Activated T-helper 1 cell treated with Interleukin-2 at 50 U/mL for 16 hours (primary cell): ENCODE results near the gene TLL1.

ENCODE experiments used
- DNase-seq: peaks from one replicate; pipeline ENCODE4 v3.0.0-alpha.2; 2020; ENCODE audit warnings: low read depth

Gene TLL1

DNA sequence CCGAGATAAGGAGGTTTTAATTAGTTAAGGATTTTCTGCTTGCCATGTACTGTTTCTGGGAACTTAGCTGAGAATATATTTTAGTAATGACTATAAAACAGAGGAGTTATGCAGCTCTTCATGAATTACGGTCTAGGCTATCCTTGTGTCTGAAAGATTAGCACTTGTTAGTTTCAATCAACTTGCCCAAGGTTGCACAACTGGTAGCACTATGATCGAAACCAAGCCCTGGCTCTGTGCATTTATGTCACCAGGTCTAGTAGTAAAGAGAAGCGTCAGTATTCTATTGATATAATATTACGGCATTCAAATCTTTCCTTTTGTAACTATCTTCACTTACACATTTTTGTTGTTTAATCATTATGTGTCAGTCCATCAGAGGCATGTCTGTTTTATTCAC, 176.0 kb downstream of the TLL1 start:
- DNase-seq = no peak

DNA sequence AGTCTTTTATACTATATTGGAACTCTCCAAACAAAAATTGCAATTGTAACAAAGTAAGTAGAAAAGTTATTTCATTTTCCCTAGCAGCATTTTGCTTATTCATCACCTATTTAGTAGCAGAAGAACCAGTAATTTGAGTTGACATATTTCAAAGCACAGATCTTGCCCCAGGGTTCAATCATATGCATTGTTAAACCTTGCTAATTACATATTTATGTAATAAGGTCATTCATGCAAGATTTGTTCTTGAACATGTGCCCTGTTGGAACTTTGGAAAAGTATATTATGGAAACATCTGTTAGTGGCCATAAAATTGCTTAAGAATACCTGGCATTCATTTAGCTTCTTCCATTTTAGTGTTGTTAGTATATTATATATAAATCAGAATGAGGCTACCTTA, 191.7 kb downstream of the TLL1 start:
- no peak for DNase-seq

GRCh38 chr4:166065324-166065723, 192.3 kb downstream of the TLL1 start:
- DNase-seq = no peak

DNA sequence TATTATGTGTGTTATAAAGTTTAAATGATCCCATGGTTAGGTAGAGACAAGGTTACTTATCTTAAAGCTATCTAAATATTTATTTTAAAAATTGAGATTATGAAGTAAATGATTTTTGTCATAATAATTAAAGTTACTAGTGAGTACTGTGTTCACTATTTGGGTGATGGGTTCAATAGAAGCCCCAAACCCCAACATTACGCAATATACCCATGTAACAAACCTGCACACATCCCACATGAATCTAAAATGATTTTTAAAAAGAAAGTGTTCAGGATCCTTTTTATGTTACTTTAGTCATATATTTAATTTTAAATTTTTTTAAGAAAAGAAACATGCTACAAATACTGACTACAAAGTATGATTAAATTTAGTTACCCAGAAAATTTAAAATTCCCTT, 193.9 kb downstream of the TLL1 start:
- DNase-seq = no peak

DNA sequence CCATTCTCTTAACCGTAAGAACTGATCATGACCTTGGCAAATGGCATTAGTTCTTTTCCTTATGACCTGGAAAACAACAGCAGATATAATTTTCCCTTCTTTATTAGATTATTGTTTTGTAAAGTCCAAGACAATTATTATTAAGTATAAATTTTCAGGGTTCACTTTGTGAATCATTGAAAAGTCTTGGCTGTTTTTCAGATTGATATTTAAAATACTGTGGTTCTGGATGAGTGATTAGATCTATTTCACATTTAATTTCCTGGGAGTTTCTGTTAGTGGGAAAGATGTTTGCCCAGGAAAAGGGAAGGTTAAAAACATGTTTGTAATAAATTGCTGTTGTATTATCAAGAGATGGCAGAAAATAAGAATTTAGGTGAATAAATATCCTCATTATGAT, 194.9 kb downstream of the TLL1 start:
- DNase-seq = no peak

DNA sequence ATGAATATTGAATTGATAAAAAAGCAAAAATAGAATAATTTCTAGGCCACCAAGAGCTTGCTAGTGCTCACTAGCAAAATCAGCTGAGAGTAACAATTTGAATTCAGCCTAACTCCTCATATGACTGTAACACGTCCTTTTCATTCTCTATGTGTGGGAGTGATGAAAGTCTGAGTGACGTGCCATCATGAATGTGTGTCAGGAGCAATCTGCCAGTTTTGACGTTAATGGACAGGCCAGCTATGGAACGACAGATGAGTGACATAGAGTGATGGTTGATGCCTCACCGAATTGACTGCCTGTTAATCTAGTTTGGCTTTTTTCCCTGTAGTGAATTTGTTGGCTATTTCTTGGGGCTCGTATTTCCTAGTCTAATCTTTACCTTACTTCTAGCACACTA, 200.7 kb downstream of the TLL1 start:
- no peak for DNase-seq

DNA sequence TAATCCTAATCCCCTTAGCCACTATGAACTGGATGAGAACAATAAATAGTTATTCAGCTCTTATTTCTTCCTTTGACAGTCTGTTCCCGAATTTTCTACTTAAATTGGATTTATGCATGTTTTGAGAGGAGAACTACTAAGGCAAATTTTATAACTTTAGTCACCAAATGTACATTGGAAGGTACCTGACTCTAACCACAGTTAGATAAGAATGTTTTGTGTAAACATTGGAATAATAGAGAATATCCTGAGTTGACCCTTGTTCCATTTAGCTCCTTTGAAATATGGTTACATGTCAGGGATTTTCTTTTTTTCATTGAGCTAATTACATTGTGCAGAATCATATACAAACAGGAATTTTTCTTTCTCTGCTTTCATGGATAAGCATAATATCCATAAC, 202.6 kb downstream of the TLL1 start:
- no peak for DNase-seq

DNA sequence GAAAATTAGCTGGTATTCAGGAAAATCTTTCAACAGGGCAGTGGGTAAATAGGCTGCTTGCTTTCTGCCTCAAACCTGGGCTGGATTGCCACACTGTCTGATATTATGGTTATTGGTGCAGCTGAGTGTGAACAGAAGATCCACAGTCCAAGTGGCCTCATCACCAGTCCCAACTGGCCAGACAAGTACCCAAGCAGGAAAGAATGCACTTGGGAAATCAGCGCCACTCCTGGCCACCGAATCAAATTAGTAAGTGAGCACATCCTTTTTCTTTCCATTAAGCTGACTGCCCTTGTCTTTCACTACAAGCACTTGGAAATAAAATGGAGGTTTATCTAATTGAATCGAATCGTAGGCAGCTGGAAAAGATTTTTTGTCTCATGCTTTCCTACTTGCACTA, 204.7 kb downstream of the TLL1 start:
- DNase-seq = no peak

DNA sequence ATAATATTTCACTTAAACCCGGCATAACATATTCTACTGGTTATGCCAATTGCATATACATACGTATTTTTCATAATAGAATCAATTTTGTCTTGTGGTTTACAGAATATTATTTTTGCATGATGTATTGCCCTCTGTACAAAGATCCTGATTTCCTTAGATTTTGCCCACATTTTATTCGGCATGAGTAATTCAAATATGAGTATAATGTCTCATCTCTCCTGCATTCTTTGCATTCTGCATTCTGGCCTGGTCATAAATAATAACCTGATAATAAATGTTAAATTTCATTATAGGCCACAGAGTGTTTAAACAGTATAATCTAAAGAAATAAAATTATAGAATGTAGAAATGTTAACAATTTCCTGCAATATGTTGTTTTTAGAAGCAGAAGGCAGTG, 205.3 kb downstream of the TLL1 start:
- DNase-seq = no peak

- DNase-seq = no peak
Observed at GRCh38 chr4:166078955-166079354, 205.9 kb downstream of the TLL1 start.

GRCh38 chr4:166087569-166087968, 214.5 kb downstream of the TLL1 start:
- no peak for DNase-seq

- no peak for DNase-seq
Observed at GRCh38 chr4:166088576-166088975, 215.5 kb downstream of the TLL1 start.

DNA sequence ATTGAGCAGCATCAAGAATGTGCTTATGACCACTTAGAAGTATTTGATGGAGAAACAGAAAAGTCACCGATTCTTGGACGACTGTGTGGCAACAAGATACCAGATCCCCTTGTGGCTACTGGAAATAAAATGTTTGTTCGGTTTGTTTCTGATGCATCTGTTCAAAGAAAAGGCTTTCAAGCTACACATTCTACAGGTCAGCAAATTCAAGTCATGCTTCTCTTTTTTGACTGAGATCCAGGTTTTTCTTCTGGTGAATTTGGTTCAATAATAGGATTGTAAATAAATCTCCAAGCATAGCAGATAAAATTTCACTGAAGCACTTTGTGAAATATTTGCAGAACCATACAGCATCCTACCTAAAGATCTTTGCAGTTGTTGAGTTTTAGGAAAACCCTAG, 218.1 kb downstream of the TLL1 start:
- no peak for DNase-seq

- DNase-seq = no peak
Observed at GRCh38 chr4:166091912-166092510, 219.0 kb downstream of the TLL1 start.

- no peak for DNase-seq
Observed at GRCh38 chr4:166092797-166093290, 219.8 kb downstream of the TLL1 start.

DNA sequence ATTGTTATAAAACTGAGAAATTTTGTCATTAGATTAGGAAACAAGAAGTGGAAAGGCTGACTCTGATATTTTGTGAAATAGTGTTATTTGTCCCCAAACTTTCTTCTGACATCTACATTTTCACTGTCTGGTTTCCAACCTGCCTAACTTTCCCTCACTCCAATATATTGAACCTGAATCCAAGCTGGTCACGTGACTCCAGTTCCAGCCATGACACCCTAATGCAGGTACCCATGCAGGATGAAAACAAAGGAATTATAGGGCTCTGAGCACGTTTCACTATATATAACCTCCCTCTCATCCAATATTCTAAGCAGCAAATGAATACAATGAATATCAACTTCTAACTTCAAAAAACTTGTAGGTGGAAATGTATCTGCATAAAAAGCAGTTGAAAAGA, 231.6 kb downstream of the TLL1 start:
- DNase-seq = no peak

DNA sequence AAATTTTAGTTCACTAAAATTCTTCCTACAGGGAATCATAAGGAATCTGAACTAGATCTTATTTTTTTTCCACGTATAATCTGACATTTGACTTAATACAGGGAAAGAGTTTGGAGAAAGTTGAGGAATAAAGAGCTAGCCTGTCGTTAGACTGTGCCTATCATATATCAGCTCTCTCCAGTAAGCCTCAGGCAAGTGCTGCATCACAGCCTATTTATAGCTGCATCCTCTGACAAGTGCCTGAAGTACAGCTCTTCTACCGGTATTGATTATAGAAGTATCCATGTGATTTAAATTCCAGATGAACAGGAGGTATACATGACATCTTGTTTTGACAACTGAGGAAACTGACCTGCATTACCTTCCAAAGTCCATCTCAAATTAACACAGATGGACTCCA, 248.9 kb downstream of the TLL1 start:
- DNase-seq = no peak

DNA sequence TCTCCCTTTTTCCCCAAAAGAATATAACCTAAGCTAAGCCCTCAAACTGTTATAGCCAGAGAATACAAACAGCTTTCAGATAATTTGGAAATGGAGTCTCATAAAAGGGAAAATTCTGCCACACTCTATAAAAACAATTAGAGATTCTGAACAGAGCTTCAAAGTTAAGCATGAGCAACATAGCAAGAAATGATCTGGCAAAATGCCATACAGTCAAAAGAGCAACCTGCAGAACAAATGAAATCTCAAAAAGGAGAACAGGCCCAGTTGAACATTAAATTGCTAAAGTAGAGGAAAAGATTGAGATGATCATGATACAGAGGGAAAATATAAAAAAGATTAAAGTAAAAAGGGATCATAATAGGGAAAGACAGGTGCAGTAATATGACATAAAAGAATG, 250.5 kb downstream of the TLL1 start:
- DNase-seq = no peak

- no peak for DNase-seq
Observed at GRCh38 chr4:166128403-166128802, 255.4 kb downstream of the TLL1 start.

DNA sequence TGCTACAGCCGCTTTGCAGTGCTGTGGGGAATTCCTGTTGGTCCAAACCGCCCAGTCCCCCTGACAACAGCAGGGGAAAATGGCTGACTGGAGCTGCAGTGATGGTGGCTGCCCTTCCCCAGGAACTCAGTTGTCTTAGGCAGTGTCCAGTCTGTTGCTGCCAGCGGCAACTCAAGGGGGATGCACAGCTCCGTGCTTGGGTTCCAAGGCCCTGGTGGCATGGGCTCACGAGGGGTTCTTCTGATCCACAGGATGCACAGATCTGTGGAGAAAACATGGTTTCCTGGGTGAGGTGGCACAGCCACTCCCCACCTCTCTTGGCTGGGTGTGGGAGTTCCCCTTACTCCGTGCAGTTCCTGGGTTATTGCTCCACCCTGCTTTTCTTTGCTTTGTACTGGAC, 261.2 kb downstream of the TLL1 start:
- no peak for DNase-seq

GRCh38 chr4:166140951-166141350, 267.9 kb downstream of the TLL1 start:
- DNase-seq = no peak

DNA sequence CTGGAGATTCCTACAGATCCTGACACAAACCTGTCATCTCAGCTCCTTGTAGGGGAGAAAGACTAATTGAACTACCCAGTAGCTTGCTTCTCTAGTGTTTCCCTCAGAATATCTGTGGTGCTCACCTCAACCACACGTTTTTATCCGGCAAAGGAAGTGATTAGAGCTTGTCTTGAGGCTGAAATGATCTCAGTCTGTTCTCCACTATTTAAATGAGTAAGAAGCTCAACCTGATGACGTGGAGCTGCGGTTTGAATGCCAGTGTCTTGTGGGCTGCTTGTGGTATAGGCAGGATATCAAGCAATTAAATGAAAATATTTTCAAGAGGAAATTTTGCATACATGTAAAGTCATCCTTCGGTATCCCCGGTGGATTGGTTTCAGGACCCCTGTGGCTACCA, 270.2 kb downstream of the TLL1 start:
- DNase-seq = no peak

GRCh38 chr4:166144607-166145006, 271.6 kb downstream of the TLL1 start:
- no peak for DNase-seq

GRCh38 chr4:166146806-166147540, 273.9 kb downstream of the TLL1 start:
- no peak for DNase-seq
